Measurements from ENCODE around the gene CD247. TPM values are rescaled to one million over a fixed set of nuclear protein-coding genes. Genes with fewer than 3 reads are reported as not detected.

Gene CD247
- total RNA-seq, 4 donors from 2014 or later = 1.3 to 3.1 (median 1.4) TPM

- Histone ChIP-seq H3K27me3 (no peaks in the 10 kb centered on the region), H3K36me3 (peaks cover 5 to 6% of the 10 kb centered on the region in 2 donors), H3K9me3 (no peaks in the 10 kb centered on the region), H3K4me1 (no peaks in the 10 kb centered on the region), H3K4me3 (replicated peaks in 1 of 3) (no peak overlapping the region), H3K27ac (no peak overlapping the region)
- intact Hi-C loops (cut with DNase I) = no loop called here
- no peak for DNase-seq
- TF ChIP-seq CTCF (IDR thresholded peaks at IDR 0.05) = no peak
- no peak for TF ChIP-seq POLR2A (IDR thresholded peaks at IDR 0.05)
- 93 to 96% methylated on average over 7 of the region's 7 CpGs for WGBS, 2 donors
Observed at GRCh38 chr1:167387251-167387910, 130.9 kb downstream of the CD247 start.

Other genes with a start within 250 kb of the CD247 start
- 100 to 1,000 TPM; 285 to 347 (median 327) TPM for gene CREG1, start 35.2 kb upstream of the CD247 start, total RNA-seq
- 10 to 100 TPM in 2 of 4 donors, 1 to 10 TPM in 2; 7.1 to 14.2 (median 10.8) TPM for gene RCSD1, start 111.7 kb upstream of the CD247 start, total RNA-seq
- 10 to 100 TPM; 52.6 to 90.2 (median 61.8) TPM for gene MPZL1, start 203.5 kb upstream of the CD247 start, total RNA-seq

Data from thyroid gland (tissue), 4 donors.